Measurements from ENCODE around the gene RRP1.

The RRP1 gene, protein sequence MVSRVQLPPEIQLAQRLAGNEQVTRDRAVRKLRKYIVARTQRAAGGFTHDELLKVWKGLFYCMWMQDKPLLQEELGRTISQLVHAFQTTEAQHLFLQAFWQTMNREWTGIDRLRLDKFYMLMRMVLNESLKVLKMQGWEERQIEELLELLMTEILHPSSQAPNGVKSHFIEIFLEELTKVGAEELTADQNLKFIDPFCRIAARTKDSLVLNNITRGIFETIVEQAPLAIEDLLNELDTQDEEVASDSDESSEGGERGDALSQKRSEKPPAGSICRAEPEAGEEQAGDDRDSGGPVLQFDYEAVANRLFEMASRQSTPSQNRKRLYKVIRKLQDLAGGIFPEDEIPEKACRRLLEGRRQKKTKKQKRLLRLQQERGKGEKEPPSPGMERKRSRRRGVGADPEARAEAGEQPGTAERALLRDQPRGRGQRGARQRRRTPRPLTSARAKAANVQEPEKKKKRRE

GRCh38 chr21:43789276-43790009 is at the start of gene RRP1:
Gene RRP1, plus strand, starts transcription at chr21:43789577. Its CDS starts 53 bp downstream, at chr21:43789630.
- DNase-seq (ENCODE audit: low spot score): peak; percentile 90

- DNase-seq (ENCODE audit: low spot score): no peak
Measured at GRCh38 chr21:43739621-43740435, 49.5 kb upstream of the RRP1 start.

GRCh38 chr21:43740497-43741156 is 48.8 kb upstream of the RRP1 start:
- DNase-seq (ENCODE audit: low spot score): peak; percentile 42

GRCh38 chr21:43741423-43742096 is 47.8 kb upstream of the RRP1 start:
- DNase-seq (ENCODE audit: low spot score): no peak

DNA sequence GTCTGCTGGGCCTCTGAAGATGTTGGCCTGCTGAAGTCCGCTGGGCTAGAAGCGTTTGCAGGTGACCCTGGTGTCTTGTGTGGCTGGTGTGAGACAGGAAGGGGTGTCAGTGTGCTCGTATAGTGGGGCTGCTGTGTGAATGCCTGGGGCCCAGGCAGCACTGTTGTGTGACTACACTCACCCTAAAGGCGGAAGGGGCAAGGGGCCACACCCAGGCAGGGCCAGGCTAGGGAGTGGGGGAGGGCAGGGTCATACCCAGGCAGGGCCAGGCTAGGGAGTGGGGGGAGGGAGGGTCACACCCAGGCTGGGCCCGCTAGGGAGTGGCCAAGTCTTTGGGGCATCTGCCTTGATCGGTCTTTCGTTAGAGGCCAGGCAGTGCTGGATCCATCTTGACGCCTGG is 45.4 kb upstream of the RRP1 start:
- no peak for DNase-seq (ENCODE audit: low spot score)

- DNase-seq (ENCODE audit: low spot score): no peak
Measured at GRCh38 chr21:43744725-43745124, 44.7 kb upstream of the RRP1 start.

- DNase-seq (ENCODE audit: low spot score): no peak
Measured at GRCh38 chr21:43745772-43746517, 43.4 kb upstream of the RRP1 start.

DNA sequence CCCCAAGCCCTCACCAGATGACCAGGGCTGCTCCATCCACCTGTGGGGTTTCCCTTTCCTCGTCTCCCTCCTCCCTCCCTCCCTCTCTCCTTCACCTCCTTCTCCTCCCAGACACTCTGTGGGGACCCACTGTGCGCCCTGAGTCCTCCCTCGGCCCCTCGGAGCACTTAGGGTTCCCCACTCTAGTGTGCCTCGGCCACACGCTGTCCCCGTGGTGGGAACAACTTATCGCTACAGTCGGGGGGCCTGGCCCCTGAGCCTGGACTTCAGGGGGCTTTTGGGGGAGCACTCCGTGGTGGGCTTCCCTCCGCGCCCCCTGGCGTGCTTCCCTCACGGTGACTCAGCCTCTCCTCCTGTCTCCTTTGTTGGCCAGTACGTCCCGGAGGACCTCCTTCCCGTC is 40.8 kb upstream of the RRP1 start:
- DNase-seq (ENCODE audit: low spot score): no peak

- DNase-seq (ENCODE audit: low spot score): no peak
Measured at GRCh38 chr21:43749651-43750262, 39.6 kb upstream of the RRP1 start.

DNA sequence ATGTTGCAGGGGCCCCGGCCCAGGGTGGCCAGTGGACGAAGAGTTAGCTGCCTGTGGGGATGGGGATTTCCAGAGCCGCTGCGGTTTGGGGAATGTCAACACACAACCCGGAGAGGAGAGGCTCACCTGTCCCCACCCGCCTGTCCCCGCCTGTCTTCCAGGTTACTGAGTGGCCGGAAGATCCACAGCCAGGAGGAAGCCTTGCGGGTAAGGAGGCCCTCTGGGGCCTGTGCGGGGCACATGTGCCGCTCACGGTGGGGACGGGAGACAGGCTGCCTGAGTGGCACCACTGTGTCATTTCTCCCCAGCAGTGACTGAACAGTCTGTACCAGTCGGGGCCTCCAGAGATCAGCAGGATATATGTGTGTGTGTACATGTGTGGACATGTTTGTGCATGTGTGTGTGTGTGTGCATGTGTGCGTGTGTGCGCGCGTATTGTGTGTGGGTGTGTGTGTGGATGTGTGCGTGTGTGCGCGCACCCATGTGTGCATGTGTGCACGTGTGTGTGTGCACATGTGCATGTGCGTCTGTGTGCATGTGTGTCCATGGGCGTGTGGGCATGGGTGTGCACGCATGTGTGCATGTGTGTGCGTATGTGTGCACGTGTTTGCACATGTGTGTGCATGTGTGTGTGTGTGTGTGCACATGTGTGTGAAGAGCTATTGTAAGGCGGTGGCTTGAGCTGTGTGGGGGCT is 38.9 kb upstream of the RRP1 start:
- no peak for DNase-seq (ENCODE audit: low spot score)

- DNase-seq (ENCODE audit: low spot score): no peak
Measured at GRCh38 chr21:43751955-43752591, 37.3 kb upstream of the RRP1 start.

- DNase-seq (ENCODE audit: low spot score): peak; percentile 39
Measured at GRCh38 chr21:43752758-43753438, 36.5 kb upstream of the RRP1 start.

DNA sequence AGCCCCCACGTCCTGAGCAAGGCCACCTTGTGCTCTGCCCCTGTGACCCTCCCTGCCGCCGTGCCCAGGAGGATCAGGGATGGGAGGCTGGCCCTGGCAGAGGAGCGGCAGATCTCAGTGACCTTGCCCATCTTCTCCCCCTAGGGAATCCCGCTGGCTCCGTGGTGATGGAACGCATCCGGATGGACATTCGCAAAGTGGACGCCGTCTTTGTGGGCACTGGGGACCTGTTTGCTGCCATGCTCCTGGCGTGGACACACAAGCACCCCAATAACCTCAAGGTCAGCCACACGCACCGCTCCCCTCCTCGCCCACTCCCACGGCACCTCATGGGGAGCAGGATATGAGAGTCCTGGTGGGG is 36.0 kb upstream of the RRP1 start:
- DNase-seq (ENCODE audit: low spot score): no peak

DNA sequence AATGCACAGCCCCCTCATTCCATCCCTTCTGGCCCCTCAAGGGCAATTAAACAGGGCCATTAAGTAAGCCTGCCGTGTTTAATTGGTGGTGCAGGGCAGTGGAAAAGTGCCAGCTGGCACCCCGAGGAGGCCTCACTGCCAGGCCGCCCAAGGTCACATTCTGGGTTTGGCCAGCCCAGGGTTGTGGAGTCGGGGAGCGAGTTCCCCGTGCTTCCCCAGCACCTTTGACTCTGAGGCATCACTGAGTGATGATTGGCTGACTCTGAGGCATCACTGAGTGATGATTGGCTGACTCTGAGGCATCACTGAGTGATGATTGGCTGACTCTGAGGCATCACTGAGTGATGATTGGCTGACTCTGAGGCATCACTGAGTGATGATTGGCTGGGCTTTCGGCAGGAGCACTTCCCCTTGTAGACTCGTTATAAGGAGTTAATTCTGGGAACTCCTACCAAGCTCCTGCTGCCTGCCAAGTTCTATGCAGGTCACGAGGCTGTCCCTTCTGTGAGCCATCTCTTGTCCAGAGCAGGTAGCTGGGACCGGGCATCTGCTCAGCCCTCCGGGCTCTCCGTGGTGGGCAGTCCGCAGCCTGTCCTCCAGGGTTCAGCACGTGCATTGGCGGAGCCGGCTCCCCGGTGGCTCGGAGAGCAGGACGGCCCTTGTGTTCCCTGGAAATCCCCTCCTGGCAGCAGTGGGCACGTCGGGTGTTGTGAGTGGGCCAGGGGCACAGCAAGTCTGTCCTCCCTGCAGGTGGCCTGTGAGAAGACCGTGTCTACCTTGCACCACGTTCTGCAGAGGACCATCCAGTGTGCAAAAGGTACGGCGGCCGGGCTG is 34.2 kb upstream of the RRP1 start:
- DNase-seq (ENCODE audit: low spot score): no peak

GRCh38 chr21:43755820-43756594 is 33.4 kb upstream of the RRP1 start:
- no peak for DNase-seq (ENCODE audit: low spot score)

DNA sequence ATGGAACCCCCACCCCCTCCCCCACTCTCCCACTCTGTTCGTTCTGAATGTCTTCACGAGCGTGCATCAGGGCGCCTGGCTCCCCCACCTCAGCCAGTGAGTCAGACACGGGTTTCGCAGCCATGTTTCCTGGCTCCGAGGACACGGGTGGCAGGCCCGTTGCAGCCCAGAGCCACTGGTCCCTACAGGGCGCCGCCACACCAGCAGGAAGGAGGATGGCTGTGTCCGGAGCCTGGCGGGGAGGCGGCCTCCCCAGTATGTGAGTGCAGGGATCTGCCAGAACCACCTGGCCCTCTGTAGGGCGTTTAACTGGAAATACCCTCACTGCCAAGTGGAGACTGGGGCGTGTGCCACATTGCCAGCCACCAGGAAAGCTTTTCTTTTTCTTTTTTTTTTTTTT is 31.8 kb upstream of the RRP1 start:
- no peak for DNase-seq (ENCODE audit: low spot score)

GRCh38 chr21:43758111-43758641 is 31.2 kb upstream of the RRP1 start:
- DNase-seq (ENCODE audit: low spot score): no peak
